Mammary epithelial cell (primary cell): ENCODE results near the gene TNNC1.

Experiments
- CTCF ChIP-seq, 2 donors: IDR thresholded peaks in 1 of 2; conservative IDR thresholded peaks in 1 of 2; 2 replicates each; pipeline ENCODE4 v1.5.1; 2011 to 2012; ENCODE audit warnings: inconsistent platforms in 2 of 2, low read length in 2 of 2, mild to moderate bottlenecking in 2 of 2, control low read depth in 1 of 2, low read depth in 1 of 2; ENCODE audit not compliant: insufficient read depth in 1 of 2; ENCODE audit errors: extremely low read depth in 1 of 2
- EZH2 ChIP-seq: IDR thresholded peaks from 2 replicates; pipeline ENCODE4 v1.6.1; 2012; ENCODE audit warnings: low read length, inconsistent platforms, borderline replicate concordance

- TF ChIP-seq CTCF (conservative IDR thresholded peaks at IDR 0.05 in 1 of 2, IDR thresholded peaks at IDR 0.05 in 1 of 2; ENCODE audit: extremely low read depth in 1 of 2, insufficient read depth in 1 of 2, low read depth in 1 of 2, low read length in 2 of 2) (no peak), EZH2 (no peak)
These were observed 39.6 kb upstream of the TNNC1 start for GRCh38 chr3:52493232-52494017.
